Limb (tissue), 2 donors: ENCODE data around the gene RASGRF2.
"Not testable (repeated sequence)": the region's sequence is repeated elsewhere in the genome, so short reads cannot be mapped to it uniquely, and the experiment has no call there.

Experiments
- DNase-seq, 2 donors: peaks; one replicate each; pipeline ENCODE4 v3.0.0-alpha.2; 2016; ENCODE audit errors: extremely low spot score in 2 of 2

The RASGRF2 gene

DNA sequence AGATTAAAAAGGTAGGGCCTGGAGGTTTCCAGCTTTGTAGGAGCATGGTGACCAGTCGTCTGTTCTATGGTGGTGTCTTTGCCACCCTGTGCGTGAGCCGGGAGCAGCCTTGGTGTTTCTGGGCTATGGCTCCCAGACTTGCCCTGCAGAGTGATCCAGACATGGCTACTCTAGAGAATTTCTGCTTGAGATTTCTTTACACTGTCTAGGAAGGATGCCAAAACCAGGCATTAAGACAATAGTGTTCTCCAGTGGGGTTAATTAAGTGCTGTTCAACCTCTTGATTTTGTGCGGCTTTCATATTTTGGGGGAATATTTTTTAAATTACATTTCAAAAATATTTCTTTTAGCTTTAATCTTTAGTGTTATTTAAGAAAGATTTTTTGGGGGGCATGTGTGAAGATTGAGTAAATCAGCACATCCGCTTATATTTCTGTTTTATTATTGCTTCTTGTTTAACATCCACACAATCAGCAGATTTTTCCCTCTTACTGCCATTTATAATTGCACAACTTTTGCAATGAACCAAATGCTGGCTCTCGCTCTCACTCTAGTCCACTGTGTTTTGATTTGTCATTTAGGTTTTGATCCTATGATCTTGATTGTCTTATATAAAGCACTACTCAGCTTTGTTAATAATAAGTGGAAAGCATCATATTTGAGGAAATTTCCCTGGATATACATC lies 110.5 kb downstream of the RASGRF2 start:
- no peak for DNase-seq

DNA sequence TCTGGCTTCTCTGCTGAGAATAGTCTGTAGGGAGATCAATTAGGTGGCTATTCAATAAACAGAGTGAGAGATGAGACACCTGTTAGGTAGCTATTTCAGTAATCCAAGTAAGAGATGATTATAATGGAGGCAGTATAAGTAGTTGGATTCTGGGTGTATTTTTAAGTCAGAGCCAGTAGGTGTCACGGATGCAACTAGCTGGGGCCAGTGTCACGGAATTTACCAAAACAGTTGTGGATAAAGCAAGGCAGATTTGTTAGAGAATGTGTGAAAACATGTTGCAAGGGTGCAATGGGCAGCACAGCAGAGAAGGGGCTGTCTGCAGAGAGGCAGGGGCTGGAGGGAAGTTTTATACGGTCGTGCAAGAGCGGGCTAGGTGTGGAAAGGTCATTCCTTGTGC lies 114.9 kb downstream of the RASGRF2 start:
- no peak for DNase-seq

DNA sequence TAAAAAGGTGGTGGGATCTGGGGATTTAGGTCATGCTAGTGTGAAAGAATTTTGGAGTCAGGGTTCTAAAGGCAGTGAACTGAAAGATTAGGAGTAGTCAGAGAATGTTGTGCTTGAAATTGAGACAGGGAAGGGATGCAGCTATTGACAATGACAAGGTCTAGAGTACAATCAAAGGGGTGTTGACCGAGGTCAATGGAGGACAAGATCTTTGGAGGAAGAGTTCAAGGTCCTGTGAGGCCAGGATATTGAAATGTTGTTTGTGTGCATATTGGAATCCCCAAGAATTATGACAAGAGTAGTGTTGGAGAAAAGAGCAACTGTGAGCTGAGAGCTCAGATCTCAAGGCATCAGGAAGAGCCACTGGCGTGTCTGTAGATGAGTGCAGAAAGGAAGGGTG lies 116.9 kb downstream of the RASGRF2 start:
- no peak for DNase-seq

DNA sequence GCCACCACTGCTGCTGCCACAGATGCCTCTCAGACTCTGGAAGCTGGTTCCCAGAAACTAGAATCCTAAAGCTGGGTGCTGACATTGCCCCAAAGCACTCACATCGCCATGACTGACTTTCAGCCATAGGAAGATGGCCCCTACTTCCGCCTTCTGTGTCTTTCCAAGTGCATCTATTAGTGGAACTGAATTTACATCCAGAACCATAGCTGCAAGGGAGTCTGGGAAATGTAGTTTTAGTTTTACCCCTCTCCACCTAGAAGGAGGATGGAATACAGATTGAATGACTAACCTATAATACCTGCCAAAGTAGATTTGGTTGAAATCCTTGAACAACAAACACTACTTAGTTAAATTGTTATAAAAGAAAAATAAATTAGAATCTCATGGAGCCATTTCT lies 118.8 kb downstream of the RASGRF2 start:
- no peak for DNase-seq

DNA sequence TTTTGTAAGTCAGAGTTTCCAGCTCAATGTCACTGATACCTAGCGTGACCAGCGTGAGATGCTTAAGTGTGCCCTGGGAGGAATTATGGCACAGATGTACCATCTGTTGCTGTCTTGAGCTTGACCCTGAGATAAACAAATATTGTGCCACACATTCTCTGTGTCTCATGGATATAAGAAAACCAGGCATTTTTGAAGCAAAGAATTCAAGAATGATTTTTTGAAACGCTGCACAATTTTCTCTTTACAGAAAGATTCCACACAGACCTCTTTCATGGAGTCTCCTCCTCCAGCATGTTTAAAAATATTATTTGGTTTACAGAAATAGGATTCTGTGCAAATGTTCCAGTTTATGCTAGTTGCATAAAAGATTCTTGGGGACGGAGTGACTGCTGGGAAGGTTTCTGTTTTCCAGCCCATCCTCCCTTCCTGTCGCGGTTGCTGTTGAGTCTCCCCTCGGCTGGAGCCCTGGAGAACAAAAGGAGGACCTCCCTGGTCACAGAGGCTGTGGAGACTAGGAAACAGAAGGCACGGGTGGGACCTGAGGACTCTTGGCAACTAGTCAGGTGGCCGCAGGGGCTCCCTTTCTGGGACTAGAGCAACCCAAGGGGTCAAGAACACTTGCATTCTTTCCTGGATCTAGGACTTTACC lies 120.8 kb downstream of the RASGRF2 start:
- no peak for DNase-seq

DNA sequence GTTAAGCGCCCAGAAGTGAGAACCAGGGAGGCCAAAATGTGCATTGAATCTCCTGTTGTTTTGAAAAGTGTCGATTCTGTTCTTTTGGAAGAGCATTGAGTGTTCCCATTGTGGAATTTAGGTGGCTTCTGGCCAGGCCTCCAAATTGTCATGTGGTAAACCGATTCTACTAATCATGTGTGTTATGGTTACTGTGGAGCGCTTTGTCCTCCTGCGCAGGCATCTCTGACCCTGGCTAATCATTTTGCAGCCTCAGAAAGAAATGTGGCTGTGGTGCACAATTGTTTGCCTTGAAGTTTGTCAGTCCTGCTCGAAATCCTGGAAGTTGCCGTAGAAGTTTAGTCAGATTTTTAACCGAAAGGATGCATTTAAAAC lies 121.3 kb downstream of the RASGRF2 start:
- DNase-seq = no peak

DNA sequence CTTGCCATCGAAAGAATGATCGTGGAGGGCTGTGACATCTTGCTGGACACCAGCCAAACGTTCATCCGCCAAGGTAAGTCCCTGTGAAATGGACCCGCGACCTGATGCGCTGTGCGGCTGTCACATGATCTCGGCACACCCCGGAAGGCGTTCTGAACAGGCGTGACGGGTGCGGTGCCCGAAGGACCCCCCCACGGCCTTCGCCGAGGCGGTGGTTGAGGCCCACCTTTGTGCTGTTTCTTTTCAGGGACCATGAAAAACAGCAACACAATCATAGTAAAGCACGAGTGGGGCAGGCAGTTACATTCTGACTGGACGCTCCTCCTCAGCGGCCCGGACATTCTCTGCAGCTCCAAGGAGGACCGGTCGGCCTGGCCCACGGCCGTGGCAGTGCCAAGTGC lies 126.7 kb downstream of the RASGRF2 start:
- no peak for DNase-seq

DNA sequence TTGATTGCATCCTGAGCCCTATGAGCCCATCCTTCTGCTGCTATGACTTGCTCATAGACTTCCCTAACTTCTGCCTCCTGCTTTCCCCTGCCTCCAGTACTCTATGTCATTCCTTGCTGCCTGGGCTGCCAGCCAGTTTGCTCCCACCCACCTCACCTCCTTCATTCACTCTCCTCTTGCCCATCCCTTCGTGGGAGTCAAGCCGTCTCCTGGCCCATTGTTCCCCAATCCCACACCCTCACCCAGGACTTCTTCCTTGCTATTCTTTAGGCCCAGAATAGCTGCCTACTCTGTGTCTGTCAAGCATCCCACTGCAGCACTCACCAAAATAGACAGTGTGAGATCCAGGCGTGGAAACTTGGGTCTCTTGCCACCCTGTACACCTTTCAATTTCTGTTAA lies 131.0 kb downstream of the RASGRF2 start:
- DNase-seq = no peak

DNA sequence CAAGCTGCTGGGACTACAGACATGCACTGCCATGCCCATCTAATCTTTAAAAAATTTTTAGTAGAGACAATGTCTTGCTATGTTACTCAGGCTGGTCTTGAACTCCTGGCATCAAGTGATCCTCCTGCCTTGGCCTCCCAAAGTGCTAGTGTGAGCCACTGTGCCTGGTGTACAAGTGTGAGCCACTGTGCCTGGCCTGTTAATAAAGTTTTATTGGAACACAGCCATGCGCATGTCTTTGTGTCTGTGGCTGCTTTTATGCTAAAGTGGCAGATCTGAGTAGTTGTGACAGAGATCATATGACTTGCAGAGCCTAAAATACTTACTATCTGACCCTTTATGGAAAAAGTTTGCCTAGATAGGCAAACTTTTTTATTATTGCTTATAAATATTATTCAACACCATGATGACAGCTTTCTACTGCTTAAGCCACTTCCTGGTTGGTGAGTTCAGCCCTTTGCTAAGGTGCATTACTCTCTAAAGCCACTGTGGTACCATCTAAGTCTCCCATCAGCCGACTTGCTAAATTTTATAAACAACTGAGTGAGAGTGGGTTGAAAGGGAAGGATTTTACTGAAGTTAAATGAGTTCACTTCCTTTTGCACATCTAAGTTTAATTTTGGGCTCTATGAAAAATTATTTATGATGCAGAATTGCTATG lies 133.5 kb downstream of the RASGRF2 start:
- DNase-seq = no peak

DNA sequence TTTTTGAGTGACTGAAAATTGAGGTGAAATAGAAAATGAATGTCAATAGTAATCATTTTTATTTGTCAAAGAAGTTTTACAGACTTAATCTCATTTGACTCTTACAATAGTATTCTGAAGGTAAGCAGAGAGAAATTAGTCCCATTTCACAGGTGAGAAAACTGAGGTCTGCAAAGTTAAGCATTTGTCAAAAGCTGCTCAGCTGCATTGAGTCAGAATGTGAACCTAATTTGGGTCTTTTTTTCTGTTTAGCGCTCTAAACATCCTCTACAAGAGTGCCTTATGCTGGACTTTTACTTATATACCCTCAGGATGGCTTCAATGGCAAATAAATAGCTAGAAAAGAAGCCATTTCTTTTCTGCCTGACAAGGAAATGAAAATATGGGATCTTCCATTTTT lies 135.7 kb downstream of the RASGRF2 start:
- no peak for DNase-seq

DNA sequence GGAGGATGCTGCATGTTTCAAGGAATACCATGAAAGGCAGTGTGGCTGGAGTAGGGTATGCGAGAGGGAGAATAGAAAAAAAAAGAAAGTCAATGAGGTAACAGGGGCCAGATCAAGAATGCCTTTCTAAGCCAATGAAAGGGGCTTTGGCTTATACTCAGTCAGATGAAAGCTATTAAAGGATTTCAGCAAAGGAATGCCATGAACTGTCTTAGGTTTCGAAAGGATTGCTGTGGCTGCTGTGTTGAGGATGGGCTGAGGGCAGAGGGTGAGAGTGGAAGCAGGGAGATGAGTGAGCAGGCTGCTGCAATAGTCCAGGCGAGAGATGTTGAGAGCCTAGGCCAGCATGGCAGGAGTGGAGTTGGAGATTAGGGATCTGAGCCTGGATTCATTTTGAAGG lies 137.6 kb downstream of the RASGRF2 start:
- no peak for DNase-seq

DNA sequence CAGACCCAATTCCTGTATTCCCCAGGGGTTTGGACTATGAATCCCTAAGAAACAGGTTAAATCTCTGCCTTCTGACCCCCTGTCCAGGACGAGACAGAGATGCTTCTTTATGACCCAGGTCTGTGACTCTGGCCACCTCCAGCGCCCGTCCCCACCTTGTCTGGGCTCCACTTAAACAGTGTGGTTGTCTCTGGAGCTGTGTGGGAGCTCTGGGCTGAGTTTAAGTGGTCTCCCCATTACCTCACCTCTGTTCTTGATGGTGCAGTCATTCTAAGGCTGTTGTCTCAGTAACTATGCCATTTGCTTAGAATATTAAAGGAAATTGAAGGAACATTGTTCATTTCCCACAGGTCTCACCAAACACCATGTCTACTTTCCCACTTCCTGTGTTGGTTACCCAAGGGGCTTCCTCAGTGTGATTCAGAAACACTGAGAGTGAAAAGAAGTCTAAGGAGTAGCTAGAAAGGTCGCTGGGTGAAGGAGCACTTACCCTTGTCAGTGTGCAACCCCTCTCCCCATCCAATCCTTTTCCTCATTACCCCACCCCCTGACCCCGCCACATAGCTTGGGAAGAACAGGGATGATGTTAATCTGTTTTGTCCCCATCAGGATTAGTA lies 145.2 kb downstream of the RASGRF2 start:
- DNase-seq = no peak

DNA sequence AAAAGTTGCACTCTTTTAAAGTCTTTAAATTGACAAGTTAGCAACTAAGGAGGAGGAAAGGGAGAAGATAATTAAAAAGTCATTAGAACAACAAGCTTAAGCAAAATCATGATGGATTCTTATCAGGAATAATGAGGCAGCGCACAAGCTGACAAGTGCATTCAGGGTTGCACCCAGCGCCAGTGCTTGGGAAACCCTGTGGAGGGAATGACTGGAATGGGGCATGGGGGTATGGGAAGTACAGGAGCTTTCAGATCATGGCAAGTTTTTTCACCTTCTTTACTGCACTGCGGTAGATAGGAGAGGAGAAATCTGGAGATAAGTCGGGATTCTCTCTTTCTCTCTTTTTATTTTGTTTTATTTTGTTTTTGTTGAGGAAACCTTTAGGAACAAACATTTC lies 155.1 kb downstream of the RASGRF2 start:
- no peak for DNase-seq

DNA sequence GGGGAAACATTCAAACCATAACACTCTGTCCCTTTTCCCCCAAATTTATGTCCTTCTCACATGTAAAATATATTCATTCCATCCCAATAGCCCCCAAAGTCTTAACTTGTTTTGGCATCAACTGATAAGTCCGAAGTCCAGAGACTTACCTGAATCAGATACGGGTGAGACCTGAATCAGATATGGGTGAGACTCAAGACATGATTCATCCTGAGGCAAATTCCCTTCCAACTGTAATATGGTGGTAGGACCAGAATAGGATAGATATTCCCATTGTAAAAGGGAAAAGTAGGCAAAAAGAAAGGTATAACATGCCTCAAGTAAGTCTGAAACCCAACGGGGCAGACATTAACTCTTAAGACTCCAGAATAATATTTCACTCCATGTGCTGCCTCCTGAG lies 157.4 kb downstream of the RASGRF2 start:
- DNase-seq = no peak

DNA sequence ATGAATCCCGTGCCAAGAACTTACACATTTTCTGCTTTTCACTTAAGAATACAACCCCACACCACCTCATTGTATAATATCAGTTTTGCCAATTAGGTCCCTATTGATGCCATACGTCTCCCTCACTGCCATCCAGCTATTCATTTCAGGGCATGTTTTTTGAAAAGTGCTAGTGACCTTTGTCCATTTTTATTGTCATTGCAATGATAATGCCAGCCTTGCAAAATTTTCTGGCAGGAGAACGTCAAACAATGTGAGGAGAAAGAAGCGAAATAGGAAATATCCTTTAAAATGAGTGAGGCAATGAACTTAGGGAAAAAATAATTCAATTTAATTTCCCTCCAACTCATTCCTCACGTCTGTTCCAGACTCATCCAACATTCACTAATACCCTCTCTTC lies 161.1 kb downstream of the RASGRF2 start:
- DNase-seq = no peak

DNA sequence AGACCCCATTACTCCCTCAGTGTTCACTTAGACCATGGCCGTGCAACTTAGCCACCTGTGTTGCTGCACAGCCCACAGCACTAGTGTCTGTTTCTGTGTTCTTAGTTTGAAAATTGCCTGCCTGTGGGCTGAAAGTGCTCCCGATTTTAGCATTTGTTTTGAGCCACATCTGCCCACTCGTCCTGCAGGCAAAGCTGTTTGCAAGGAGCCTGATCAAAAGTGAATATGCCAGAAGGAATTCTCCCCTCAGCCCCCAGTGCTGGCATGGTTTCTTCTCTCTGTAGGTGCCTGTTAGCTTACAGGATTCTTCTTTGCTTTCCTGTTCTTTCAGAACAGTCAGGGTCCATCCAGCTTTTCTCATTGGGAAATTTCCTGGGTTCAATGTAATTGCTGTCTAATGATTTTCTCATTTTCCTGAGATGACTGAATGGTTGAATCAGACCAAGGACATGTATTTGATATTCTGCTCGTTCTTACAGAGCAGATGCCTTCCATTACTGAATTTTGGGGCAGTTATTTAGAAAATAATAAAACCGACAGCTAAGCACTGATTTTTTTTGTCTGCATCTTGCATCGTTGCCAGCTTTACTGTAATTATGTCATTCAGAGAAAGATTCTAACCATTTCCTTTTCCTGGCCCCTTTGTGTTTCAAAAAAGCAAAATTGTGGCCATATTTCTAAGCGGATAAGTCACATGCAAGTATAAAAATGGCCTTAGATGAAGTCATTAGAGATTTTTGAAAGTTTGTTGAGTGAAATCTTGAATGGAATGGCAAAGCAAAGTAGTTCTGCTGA lies 161.9 kb downstream of the RASGRF2 start:
- no peak for DNase-seq

DNA sequence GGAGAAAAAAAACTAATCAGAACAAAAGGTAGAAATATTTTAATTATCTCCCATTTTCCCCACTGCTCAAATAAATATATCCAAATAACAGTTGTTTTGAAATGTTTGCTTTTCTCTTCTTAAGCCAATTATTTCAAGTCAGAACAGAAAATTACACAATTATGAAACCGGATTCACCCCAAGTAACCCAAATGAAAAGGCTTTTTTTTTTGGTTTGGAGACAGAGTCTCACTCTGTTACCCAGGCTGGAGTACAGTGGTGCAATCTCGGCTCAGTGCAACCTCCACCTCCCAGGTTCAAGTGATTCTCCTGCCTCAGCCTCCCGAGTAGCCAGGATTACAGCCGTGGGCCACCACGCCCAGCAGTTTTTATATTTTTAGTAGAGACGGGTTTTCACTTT lies 164.5 kb downstream of the RASGRF2 start:
- DNase-seq = not testable (repeated sequence)

DNA sequence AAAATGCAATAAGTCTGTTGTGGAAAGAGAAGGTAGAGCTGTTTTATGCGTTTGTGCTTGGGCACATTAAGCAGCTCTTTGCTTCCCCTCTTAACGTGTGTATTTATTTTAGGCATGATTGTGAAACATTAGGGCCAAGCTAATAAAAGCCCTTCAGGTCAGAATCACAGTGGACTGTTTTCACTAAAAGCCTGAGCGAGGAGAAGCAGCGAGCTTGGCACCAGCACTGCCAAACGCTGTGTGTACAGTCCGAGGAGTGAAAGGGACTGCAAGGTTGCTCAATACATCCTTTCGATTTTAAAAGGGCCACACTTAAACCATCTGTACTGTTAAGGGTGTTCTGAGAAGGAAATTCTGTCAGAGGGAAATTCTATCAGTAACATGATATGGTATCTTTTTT lies 165.8 kb downstream of the RASGRF2 start:
- DNase-seq = no peak

DNA sequence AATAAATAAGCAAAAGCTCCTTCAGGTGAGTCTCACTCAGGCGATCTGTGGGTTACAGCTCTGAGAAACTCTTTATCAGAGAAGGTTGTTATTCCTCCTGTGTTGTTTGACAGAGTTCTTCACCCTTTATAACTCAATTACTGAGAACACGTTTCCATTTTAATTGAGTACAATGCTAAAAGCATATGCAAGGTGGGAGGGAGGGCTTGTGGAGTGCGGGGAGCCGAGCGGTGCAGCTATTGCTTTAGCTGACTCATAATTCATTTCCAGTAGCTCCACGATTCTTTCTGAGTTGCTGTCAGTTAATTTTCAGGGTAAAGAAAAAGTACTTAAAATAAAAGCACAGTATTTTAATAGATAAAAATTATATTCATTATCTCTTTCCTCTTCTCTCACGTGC lies 168.3 kb downstream of the RASGRF2 start:
- no peak for DNase-seq

DNA sequence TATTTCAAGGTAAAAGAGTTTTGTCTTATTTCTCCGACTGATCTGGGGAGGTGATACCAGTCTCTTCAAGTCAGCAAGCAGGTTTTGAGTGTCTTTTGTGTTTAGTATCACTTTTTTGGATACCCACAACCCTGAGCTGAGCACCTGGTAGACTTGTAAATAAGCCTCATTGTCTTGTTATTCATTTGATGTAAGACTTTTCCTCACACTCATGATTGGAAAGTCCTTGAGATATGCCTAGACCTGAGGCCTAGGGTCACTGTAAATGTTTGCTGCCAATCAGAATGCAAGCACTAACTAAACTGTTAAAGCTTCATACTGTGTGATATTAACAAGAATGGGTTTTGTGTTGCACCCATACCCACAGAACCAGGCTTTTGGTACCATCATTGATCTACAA lies 172.2 kb downstream of the RASGRF2 start:
- DNase-seq = no peak

DNA sequence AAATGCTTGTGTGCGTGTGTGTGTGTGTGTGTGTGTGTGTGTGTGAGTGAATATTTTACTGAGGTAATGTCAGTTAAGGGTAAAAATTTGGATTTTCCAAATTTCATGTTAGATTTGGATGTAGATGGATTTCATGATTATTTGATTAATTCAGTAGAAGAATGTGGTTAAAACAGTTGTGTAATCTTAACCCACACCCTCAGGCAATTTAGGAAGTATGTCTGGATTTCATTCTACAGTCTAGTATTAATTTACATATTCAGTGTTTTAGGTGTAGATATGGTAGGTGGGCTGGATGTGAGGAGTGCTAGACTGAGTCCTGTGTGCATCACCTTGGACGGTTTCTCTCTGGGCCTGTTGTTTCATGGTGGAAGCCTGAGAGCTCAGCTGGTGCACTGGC lies 173.9 kb downstream of the RASGRF2 start:
- DNase-seq = no peak

DNA sequence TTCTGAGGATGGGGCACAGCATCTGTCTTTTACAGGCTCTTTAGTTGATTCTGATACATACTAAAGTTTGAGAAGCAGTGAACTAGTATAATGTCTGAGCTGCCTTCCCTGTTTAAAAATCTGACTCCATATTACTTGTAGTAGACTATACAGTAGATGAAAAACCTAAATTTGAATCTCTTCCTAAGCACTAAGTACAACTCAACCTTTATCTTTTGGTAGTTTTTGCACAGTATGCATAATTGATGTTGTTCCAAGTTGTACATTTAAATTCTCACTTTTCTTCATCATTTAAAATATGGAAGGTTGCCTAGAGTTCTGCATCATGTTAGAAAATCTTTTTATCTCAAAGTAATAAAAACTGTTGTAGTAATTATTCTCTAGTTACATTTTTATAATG lies 174.4 kb downstream of the RASGRF2 start:
- no peak for DNase-seq
